HFF-Myc (cell line): ENCODE data around the gene SPRING1.
"Not testable (repeated sequence)": the region's sequence is repeated elsewhere in the genome, so short reads cannot be mapped to it uniquely, and the experiment has no call there.

ENCODE experiments used
- DNase-seq: peaks from one replicate; pipeline ENCODE4 v3.0.0-alpha.2; 2011; ENCODE audit warnings: low read depth; ENCODE audit errors: extremely low read depth
- H3K4me3 ChIP-seq: replicated peaks from 2 replicates; pipeline ENCODE4 v1.5.1; 2011; ENCODE audit warnings: low read depth, mild to moderate bottlenecking, control low read depth, low read length
- CTCF ChIP-seq: IDR thresholded peaks from 2 replicates; pipeline ENCODE4 v1.5.1; 2012; ENCODE audit warnings: mild to moderate bottlenecking, low read depth, low read length, control low read depth; ENCODE audit errors: missing control alignments

The SPRING1 gene

GRCh38 chr12:116760622-116761020, 22.8 kb upstream of the SPRING1 start:
- no peak overlapping the region for H3K4me3 ChIP-seq
- TF ChIP-seq CTCF = no peak
- DNase-seq = no peak

- no peak for DNase-seq
- no peak overlapping the region for H3K4me3 ChIP-seq
- TF ChIP-seq CTCF = no peak
Measured at GRCh38 chr12:116759783-116760621, 22.1 kb upstream of the SPRING1 start.

GRCh38 chr12:116754783-116755182, 16.9 kb upstream of the SPRING1 start:
- not testable (repeated sequence) for DNase-seq

GRCh38 chr12:116754097-116754496, 16.2 kb upstream of the SPRING1 start:
- not testable (repeated sequence) for H3K4me3 ChIP-seq, DNase-seq

More at GRCh38 chr12:116754783-116755182, 16.9 kb upstream of the SPRING1 start:
- H3K4me3 ChIP-seq = not testable (repeated sequence)

GRCh38 chr12:116750298-116750697, 12.4 kb upstream of the SPRING1 start:
- no peak overlapping the region for H3K4me3 ChIP-seq
- DNase-seq = no peak
- TF ChIP-seq CTCF = no peak

GRCh38 chr12:116749884-116750283, 12.0 kb upstream of the SPRING1 start:
- no peak for DNase-seq
- no peak overlapping the region for H3K4me3 ChIP-seq
- TF ChIP-seq CTCF = no peak

- no peak for TF ChIP-seq CTCF
- no peak overlapping the region for H3K4me3 ChIP-seq
- DNase-seq = no peak
Measured at GRCh38 chr12:116745554-116745953, 7.7 kb upstream of the SPRING1 start.

- no peak for DNase-seq
- H3K4me3 ChIP-seq = no peak overlapping the region
- no peak for TF ChIP-seq CTCF
Measured at GRCh38 chr12:116744766-116745165, 6.9 kb upstream of the SPRING1 start.

- not testable (repeated sequence) for H3K4me3 ChIP-seq, DNase-seq
Measured at GRCh38 chr12:116742787-116743186, 4.9 kb upstream of the SPRING1 start.
